RWPE1 (cell line): ENCODE data around the gene POLR2L.

ENCODE experiments used
- CTCF ChIA-PET: fragments of 350-600 bp; sonication (Branson Sonifier 250); formaldehyde crosslinking; extraction: SDS; loops from one replicate; lab custom pipeline; 2021; lab: Yijun Ruan, JAX
- POLR2A ChIA-PET: fragments of 400-600 bp; formaldehyde crosslinking; extraction: SDS; loops from one replicate; lab custom pipeline; 2020; ENCODE audit warnings: antibody characterized with exemption; ENCODE audit not compliant: low non-redundant PET; lab: Yijun Ruan, JAX
- DNase-seq: peaks from one replicate; pipeline ENCODE4 v3.0.0; 2012; ENCODE audit warnings: low spot score
- H3K27ac ChIP-seq: fragments of 450-650 bp; 2 replicates; pipeline ENCODE4 v1.5.1; 2017
- CTCF ChIP-seq: fragments of 450-650 bp; conservative IDR thresholded peaks from 2 replicates; pipeline ENCODE4 v1.5.1; 2017; ENCODE audit warnings: low read depth, mild to moderate bottlenecking

Gene POLR2L

GRCh38 chr11:849104-849824 lies 6.9 kb upstream of the POLR2L start:
- TF ChIP-seq CTCF: no peak
- DNase-seq: no peak
- CTCF ChIA-PET: interaction anchor here (0.7 to 1.1 kb wide), 4 partner anchors 8 to 201 kb away, joined by 3 to 4 read pairs (median 3); no protein-coding TSS in a partner anchor
- H3K27ac ChIP-seq: peak overlapping the region; percentile 99
- POLR2A ChIA-PET: no interaction called here

- ChIA-PET CTCF (interaction anchor here (0.7 to 1.4 kb wide), 10 partner anchors 9 to 205 kb away, joined by 3 to 5 read pairs (median 4); no protein-coding TSS in a partner anchor), POLR2A (no interaction called here)
- TF ChIP-seq CTCF: peak; percentile 79
- DNase-seq: no peak
- peak overlapping the region; percentile 99 for H3K27ac ChIP-seq
Measured at GRCh38 chr11:848380-848931, 6.1 kb upstream of the POLR2L start.

GRCh38 chr11:847876-848275 lies 5.5 kb upstream of the POLR2L start:
- ChIA-PET CTCF (interaction anchor here (0.7 to 1.4 kb wide), 6 partner anchors 22 to 205 kb away, joined by 3 to 5 read pairs (median 5); no protein-coding TSS in a partner anchor), POLR2A (no interaction called here)
- no peak for DNase-seq
- TF ChIP-seq CTCF: no peak
- H3K27ac ChIP-seq: peak overlapping the region; percentile 99

GRCh38 chr11:846496-847098 lies 4.3 kb upstream of the POLR2L start:
- no peak for DNase-seq
- CTCF ChIA-PET: interaction anchor here (0.6 kb wide), 1 partner anchor 281 kb away, joined by 3 read pairs; no protein-coding TSS in a partner anchor
- no peak for TF ChIP-seq CTCF
- POLR2A ChIA-PET: interaction anchor here (0.6 kb wide), 1 partner anchor 596 kb away, joined by 3 read pairs; no protein-coding TSS in a partner anchor
- peak overlapping the region; percentile 99 for H3K27ac ChIP-seq

- CTCF ChIA-PET: interaction anchor here (0.6 kb wide), 1 partner anchor 281 kb away, joined by 3 read pairs; no protein-coding TSS in a partner anchor
- POLR2A ChIA-PET: interaction anchor here (0.5 to 0.6 kb wide), 2 partner anchors 142 to 597 kb away, joined by 3 read pairs; no protein-coding TSS in a partner anchor
- peak overlapping the region; percentile 99 for H3K27ac ChIP-seq
- no peak for TF ChIP-seq CTCF
- no peak for DNase-seq
Measured at GRCh38 chr11:845872-846495, 3.7 kb upstream of the POLR2L start.
